HFFc6 (cell line): ENCODE results near the gene SLCO2A1. TPM values are rescaled to one million over a fixed set of nuclear protein-coding genes. Genes with fewer than 3 reads are reported as not detected.

ENCODE experiments used
- DNase-seq: peaks from one replicate; pipeline ENCODE4 v3.0.0-alpha.2; 2018
- H3K27ac Mint-ChIP-seq: 2 replicates; pipeline ENCODE4 v1.8.0; 2020; ENCODE audit warnings: mild to moderate bottlenecking, mixed read lengths
- H3K27me3 Mint-ChIP-seq: 2 replicates; pipeline ENCODE4 v1.8.0; 2021; ENCODE audit warnings: mild to moderate bottlenecking, moderate library complexity, mixed read lengths; ENCODE audit not compliant: insufficient read depth
- H3K36me3 Mint-ChIP-seq: 2 replicates; pipeline ENCODE4 v1.8.0; 2021; ENCODE audit warnings: low read depth, mixed read lengths
- H3K4me1 Mint-ChIP-seq: 2 replicates; pipeline ENCODE4 v1.8.0; 2020; ENCODE audit warnings: low read depth, mixed read lengths
- H3K4me3 Mint-ChIP-seq: 2 replicates; pipeline ENCODE4 v1.8.0; 2020; ENCODE audit warnings: mild to moderate bottlenecking, moderate library complexity, mixed read lengths
- H3K9me3 Mint-ChIP-seq: 2 replicates; pipeline ENCODE4 v1.8.0; 2020; ENCODE audit warnings: mild to moderate bottlenecking, mixed read lengths
- CTCF ChIP-seq: fragments of 200-600 bp; sonication (generic); IDR thresholded peaks from 2 replicates; pipeline ENCODE4 v1.5.0; 2021; ENCODE audit warnings: antibody characterized with exemption, mild to moderate bottlenecking
- total RNA-seq, 6 experiments: library from RNA; stranded (reverse); fragmentation: NEBNext Ultra II Directional; extraction: Animal tissue kit (Norgen Biotek cat#: 25700); gene quantifications; 2 replicates in 1 of 6; 3 replicates in 5 of 6; pipeline ENCODE4 v1.2.3, GENCODE V29; 2021

SLCO2A1 gene
- total RNA-seq, 6 experiments from 2014 or later: 0.13 to 0.17 TPM; not detected in 4

DNA sequence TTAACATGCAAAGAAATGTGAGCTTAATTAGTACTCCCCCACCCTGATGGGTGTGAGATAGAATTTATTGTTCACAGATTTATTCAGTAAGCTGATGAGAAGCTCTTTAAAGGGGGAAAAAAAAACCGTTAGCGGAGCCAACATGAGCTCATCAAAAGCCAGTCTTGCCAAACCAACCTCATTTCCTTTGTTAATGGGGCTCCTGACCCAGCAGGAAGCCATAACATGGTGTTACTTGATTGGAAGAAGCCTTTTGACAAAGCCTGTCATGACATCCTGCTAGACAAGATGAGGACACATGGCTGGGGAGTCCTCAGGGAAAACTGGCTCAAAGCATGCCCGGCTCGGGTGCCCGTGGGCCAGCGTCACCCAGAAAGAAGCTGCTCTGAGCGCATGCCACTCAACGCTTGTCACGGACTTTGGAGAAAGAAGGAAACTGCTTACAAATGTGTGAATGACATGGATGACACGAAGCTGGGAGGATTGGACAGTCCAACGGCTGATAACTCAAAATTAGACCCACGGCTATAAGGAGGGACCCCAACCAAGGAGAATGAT, 64.6 kb downstream of the SLCO2A1 start:
- Mint-ChIP-seq H3K36me3 (no peaks in the 10 kb centered on the region), H3K4me1 (peaks cover 16% of the 10 kb centered on the region), H3K27me3 (peaks cover 14% of the 10 kb centered on the region), H3K4me3 (no peak overlapping the region), H3K27ac (no peak overlapping the region), H3K9me3 (no peaks in the 10 kb centered on the region)
- TF ChIP-seq CTCF: no peak
- DNase-seq: no peak

GRCh38 chr3:133964547-133964946, 65.2 kb downstream of the SLCO2A1 start:
- peaks cover 14% of the 10 kb centered on the region for H3K27me3 Mint-ChIP-seq
- peak; percentile 50 for TF ChIP-seq CTCF
- H3K36me3 Mint-ChIP-seq: no peaks in the 10 kb centered on the region
- no peaks in the 10 kb centered on the region for H3K9me3 Mint-ChIP-seq
- no peak for DNase-seq
- H3K4me1 Mint-ChIP-seq: peaks cover 16% of the 10 kb centered on the region
- no peak overlapping the region for H3K4me3 Mint-ChIP-seq
- H3K27ac Mint-ChIP-seq: no peak overlapping the region

DNA sequence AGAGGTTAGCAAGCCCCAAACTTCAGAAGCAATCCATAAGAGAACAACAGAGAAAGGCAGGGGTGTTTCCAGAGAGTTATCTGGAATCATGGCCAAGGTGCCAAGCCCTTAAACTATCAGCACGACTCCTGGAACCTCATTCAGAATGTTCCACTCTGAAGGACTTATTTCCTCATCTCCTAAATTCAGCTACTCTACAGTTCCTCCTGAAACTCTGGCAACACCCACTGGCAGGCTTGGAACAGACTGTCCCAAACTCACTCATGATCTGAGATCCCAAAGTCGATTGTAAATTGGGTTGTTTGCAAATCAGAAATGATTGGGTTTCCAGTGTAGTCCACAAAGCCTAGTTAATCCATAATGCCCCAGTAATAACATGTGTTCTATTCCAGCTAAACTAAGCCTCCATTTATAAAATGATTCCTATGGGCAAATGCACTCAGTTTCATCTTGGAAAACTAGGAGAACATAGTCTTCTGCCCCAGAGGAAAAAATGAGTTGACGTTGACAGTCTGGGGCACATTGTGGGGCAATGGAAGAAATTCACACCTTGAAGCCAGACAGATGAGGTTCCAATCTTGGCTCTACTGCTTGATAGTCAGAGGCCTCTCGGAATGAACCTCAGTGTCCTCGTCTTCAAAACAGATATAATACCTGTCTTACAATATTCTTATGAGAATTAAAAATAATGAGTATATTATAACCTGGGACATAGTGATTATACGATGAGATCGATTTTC, 65.9 kb downstream of the SLCO2A1 start:
- DNase-seq: no peak
- H3K27ac Mint-ChIP-seq: no peak overlapping the region
- H3K4me1 Mint-ChIP-seq: peaks cover 16% of the 10 kb centered on the region
- no peak for TF ChIP-seq CTCF
- peaks cover 14% of the 10 kb centered on the region for H3K27me3 Mint-ChIP-seq
- H3K9me3 Mint-ChIP-seq: no peaks in the 10 kb centered on the region
- no peak overlapping the region for H3K4me3 Mint-ChIP-seq
- H3K36me3 Mint-ChIP-seq: no peaks in the 10 kb centered on the region

- peaks cover 14% of the 10 kb centered on the region for H3K27me3 Mint-ChIP-seq
- H3K4me1 Mint-ChIP-seq: peaks cover 16% of the 10 kb centered on the region
- peak overlapping the region; percentile 18; the same call in 1 of the 2 replicates for H3K27ac Mint-ChIP-seq
- no peaks in the 10 kb centered on the region for H3K9me3 Mint-ChIP-seq
- TF ChIP-seq CTCF: 0 out of 2 replicates have a peak, but pooled peaks have one; percentile 8
- H3K4me3 Mint-ChIP-seq: no peak overlapping the region
- no peaks in the 10 kb centered on the region for H3K36me3 Mint-ChIP-seq
- peak; percentile 66 for DNase-seq
These were observed 66.9 kb downstream of the SLCO2A1 start for GRCh38 chr3:133962849-133963248.

DNA sequence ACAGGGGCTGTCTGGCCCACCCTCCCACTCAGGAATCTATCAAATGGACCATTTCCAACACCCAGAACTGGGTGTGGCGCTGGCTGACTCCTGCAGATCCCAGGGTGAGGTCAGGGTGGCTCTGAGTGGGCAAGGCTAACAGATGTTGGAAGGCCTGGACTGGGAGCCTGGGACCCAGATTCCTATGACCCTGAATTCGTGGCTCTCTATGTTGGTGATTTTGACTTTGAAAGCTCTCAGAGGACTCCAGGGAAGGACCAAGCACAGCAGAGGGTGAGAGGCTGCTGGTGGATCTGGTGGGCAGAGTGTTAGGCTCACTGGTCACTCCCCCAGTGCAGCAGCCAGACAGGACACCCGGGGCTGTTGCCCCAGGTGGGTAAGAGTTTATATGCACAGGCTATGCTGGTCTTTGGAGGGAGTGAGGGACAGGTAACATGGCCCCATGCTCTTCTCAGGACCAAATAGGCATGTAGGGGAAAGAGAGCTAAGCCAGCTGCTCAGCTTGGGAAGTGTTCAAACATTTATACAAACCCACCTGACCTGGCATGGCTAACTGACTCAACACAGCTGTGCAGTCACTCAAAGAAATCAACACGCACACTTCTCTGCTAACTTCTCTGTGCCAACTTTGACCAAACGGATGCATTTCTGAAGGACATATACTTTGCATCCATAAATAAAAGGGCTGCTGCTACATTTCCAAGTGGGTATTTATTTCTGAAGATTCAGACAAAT, 71.5 kb downstream of the SLCO2A1 start:
- no peak for DNase-seq
- no peak for TF ChIP-seq CTCF
- H3K27me3 Mint-ChIP-seq: peaks cover 12% of the 10 kb centered on the region

More for the DNA sequence above, 71.5 kb downstream of the SLCO2A1 start:
- Mint-ChIP-seq H3K9me3 (no peaks in the 10 kb centered on the region), H3K4me3 (no peak overlapping the region), H3K4me1 (peaks cover 11% of the 10 kb centered on the region), H3K27ac (no peak overlapping the region), H3K36me3 (no peaks in the 10 kb centered on the region)
